ENCODE measurements around the gene CCDC74A. TPM values are rescaled to one million over a fixed set of nuclear protein-coding genes. Genes with fewer than 3 reads are reported as not detected.
"Not testable (repeated sequence)": the region's sequence is repeated elsewhere in the genome, so short reads cannot be mapped to it uniquely, and the experiment has no call there.

Gene CCDC74A
- total RNA-seq, 1 experiment from 2014 or later: 6.5 TPM

DNA sequence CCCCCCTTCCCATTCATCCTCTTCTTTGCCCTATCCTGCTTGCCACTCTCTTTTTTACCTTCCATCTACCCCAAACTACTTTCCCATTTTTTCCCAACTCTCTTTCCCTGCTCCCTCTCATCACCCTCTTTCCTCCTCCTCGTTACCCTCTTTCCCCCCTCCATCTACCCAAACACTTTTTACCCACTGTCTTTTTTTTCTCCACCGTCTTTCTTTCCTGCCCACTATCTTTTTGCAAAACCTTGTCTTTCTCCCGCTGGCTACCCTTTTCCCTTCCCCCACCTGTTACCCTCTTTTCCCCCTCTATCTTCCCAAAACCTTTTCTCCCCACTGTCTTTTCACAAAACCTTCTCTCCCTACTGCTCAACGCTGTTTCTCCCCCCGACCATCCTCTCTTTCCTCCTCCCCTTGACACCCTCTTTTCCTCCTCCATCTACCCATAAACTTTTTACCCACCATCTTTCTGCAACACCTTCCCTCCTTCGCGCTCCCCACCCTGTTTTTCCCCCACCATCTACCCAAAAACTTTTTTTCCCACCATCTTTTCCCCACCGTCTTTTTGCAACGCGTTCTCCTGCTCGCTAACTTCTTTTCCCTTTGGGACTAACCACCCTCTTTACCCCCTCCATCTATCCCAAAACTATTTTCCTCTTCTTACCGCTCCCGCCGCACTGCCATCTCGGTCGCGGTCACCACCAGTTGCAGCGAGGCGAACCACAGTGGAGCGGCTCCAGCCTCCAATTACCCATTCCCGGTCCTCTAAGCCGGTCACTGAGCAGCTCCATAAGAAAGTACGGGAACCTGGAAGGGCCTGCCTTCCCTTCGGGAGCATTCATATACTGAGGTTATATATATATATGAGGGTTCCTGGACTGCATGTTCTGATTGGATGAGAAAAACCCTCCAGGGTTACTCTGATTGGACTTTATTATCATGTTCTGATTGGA is 15.0 kb downstream of the CCDC74A start:
- peaks cover 21% of the 10 kb centered on the region for H3K27me3 ChIP-seq (ENCODE audit: low read length)
- H2AFZ ChIP-seq (ENCODE audit: low read length): no peak overlapping the region
- no peak overlapping the region for H3K4me3 ChIP-seq (ENCODE audit: low read length)
- no peaks in the 10 kb centered on the region for H3K36me3 ChIP-seq (ENCODE audit: low read depth, low read length)
- H3K9ac ChIP-seq (ENCODE audit: low read length): no peak overlapping the region
- no peaks in the 10 kb centered on the region for H3F3A ChIP-seq (ENCODE audit: low read length, unreplicated experiment)
- no peaks in the 10 kb centered on the region for H3K9me2 ChIP-seq (replicated peaks; ENCODE audit: low read length)
- POLR2A ChIA-PET (ENCODE audit: unreplicated experiment): no interaction called here
- no peaks in the 10 kb centered on the region for H3K9me3 ChIP-seq (ENCODE audit: low read length)
- H3K4me2 ChIP-seq (ENCODE audit: low read length): no peak overlapping the region
- H3K79me2 ChIP-seq (ENCODE audit: low read length): no peaks in the 10 kb centered on the region
- intact Hi-C loops (cut with micrococcal nuclease): loop anchor here (10.0 kb wide), 1 partner anchor 128 kb away; no protein-coding TSS in a partner anchor
- H4K20me1 ChIP-seq (ENCODE audit: low read length): no peaks in the 10 kb centered on the region
- no peak for ATAC-seq
- no peak for DNase-seq
- BruUV-seq (replicated peaks): no TSS peak
- no peaks in the 10 kb centered on the region for H3K4me1 ChIP-seq (ENCODE audit: insufficient read depth, low read length)
- CTCF ChIA-PET: no interaction called here
- TF ChIP-seq EZH2phosphoT487 (IDR thresholded peaks at IDR 0.05; ENCODE audit: borderline replicate concordance, low read length): no peak
- TF ChIP-seq, protein P1, sequence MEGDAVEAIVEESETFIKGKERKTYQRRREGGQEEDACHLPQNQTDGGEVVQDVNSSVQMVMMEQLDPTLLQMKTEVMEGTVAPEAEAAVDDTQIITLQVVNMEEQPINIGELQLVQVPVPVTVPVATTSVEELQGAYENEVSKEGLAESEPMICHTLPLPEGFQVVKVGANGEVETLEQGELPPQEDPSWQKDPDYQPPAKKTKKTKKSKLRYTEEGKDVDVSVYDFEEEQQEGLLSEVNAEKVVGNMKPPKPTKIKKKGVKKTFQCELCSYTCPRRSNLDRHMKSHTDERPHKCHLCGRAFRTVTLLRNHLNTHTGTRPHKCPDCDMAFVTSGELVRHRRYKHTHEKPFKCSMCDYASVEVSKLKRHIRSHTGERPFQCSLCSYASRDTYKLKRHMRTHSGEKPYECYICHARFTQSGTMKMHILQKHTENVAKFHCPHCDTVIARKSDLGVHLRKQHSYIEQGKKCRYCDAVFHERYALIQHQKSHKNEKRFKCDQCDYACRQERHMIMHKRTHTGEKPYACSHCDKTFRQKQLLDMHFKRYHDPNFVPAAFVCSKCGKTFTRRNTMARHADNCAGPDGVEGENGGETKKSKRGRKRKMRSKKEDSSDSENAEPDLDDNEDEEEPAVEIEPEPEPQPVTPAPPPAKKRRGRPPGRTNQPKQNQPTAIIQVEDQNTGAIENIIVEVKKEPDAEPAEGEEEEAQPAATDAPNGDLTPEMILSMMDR (conservative IDR thresholded peaks at IDR 0.05; ENCODE audit: low read depth, low read length): no peak
- no peak for TF ChIP-seq EZH2 (IDR thresholded peaks at IDR 0.05; ENCODE audit: low read length, unreplicated experiment)
- H3K27ac ChIP-seq (ENCODE audit: low read length): no peak overlapping the region

DNA sequence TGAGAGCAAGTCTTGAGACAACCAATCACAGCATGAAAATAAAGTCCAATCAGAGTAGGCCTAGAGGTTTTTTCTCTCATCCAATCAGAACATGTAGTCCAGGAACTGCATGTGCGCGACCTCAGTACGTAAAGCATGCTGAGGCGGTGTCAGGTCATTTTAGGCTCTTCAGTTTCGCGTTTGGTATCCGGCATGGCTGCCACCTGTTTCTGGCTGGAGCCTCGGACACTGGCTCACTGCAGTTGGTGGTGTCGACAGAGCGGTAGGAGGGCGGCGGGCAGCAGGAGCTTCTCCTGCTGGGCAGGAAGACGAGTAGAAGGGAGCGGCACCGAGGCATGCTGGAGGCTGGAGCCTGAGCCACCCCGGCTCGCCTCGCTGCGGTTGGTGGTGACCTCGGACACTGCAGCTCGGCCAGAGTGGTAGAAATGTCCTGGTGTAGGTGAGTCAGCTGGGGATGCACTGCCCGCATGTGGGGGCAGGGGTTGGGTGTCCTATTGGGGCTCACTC is 15.8 kb downstream of the CCDC74A start:
- ATAC-seq (no peak), DNase-seq (no peak)
- Histone ChIP-seq H3K36me3 (ENCODE audit: low read depth, low read length) (no peaks in the 10 kb centered on the region), H3K79me2 (ENCODE audit: low read length) (no peaks in the 10 kb centered on the region), H3K4me3 (ENCODE audit: low read length) (no peak overlapping the region), H3K4me1 (ENCODE audit: insufficient read depth, low read length) (no peaks in the 10 kb centered on the region), H3K4me2 (ENCODE audit: low read length) (no peak overlapping the region), H3K27ac (ENCODE audit: low read length) (no peak overlapping the region), H3K9me2 (replicated peaks; ENCODE audit: low read length) (no peaks in the 10 kb centered on the region), H3F3A (ENCODE audit: low read length, unreplicated experiment) (no peaks in the 10 kb centered on the region), H3K27me3 (ENCODE audit: low read length) (peaks cover 28% of the 10 kb centered on the region), H2AFZ (ENCODE audit: low read length) (no peak overlapping the region), H3K9me3 (ENCODE audit: low read length) (no peaks in the 10 kb centered on the region), H3K9ac (ENCODE audit: low read length) (no peak overlapping the region), H4K20me1 (ENCODE audit: low read length) (no peaks in the 10 kb centered on the region)
- POLR2A ChIA-PET (ENCODE audit: unreplicated experiment): no interaction called here
- intact Hi-C loops (cut with micrococcal nuclease): loop anchor here (10.0 kb wide), 1 partner anchor 129 kb away; no protein-coding TSS in a partner anchor
- BruUV-seq (replicated peaks): no TSS peak
- TF ChIP-seq EZH2phosphoT487 (IDR thresholded peaks at IDR 0.05; ENCODE audit: borderline replicate concordance, low read length) (no peak), EZH2 (IDR thresholded peaks at IDR 0.05; ENCODE audit: low read length, unreplicated experiment) (no peak)
- TF ChIP-seq, protein P1 (conservative IDR thresholded peaks at IDR 0.05; ENCODE audit: low read depth, low read length): no peak
- CTCF ChIA-PET: no interaction called here

DNA sequence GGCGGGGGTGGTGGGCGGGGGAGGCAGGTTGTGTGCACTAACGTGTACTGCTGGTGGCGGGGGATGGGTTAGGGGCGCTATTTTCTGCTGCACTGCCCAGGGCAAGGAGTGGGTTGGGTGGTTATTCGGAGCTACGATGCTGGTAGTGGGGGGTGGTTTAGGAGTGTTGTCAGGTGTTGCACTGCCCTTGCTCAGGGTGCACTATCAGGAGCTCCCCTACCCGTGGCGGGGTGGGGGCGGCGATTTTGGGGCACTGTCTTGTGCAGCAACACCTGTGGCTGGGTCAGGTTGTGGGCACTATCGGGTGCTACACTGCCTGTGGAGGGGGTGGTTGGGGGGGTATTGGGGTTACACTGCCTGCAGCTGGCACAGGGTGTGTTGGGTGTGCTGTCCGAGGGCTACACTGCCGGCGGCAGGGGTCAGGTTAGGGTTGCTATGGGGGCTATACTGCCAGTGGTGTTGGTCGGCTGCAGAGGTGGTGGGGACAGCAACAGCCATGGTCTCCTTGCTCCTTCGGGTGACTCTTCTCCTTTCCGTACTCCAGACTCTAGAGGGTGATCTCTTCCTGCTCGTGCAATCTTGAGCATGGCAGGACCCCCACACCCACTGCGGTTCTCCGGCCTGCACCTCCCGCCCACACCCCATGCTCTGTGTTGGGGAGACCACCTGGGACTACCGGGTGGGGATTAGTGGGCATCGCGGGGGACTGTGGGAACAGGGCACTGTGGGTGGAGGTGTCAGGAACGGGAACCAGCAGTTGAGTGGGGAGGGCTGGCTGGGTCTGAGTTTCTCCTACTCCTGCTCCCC is 16.5 kb downstream of the CCDC74A start:
- intact Hi-C loops (cut with micrococcal nuclease): loop anchor here (10.0 kb wide), 1 partner anchor 129 kb away; no protein-coding TSS in a partner anchor
- H2AFZ ChIP-seq (ENCODE audit: low read length); H3K36me3 ChIP-seq (ENCODE audit: low read depth, low read length); H3K9me2 ChIP-seq (replicated peaks; ENCODE audit: low read length); BruUV-seq (replicated peaks); DNase-seq; H3F3A ChIP-seq (ENCODE audit: low read length, unreplicated experiment); H3K4me1 ChIP-seq (ENCODE audit: insufficient read depth, low read length); H3K79me2 ChIP-seq (ENCODE audit: low read length); CTCF ChIA-PET; POLR2A ChIA-PET (ENCODE audit: unreplicated experiment); H3K9ac ChIP-seq (ENCODE audit: low read length); ATAC-seq; H3K27ac ChIP-seq (ENCODE audit: low read length); H3K4me2 ChIP-seq (ENCODE audit: low read length); H3K9me3 ChIP-seq (ENCODE audit: low read length); H3K4me3 ChIP-seq (ENCODE audit: low read length); H4K20me1 ChIP-seq (ENCODE audit: low read length): not testable (repeated sequence)
- peaks cover 34% of the 10 kb centered on the region for H3K27me3 ChIP-seq (ENCODE audit: low read length)

DNA sequence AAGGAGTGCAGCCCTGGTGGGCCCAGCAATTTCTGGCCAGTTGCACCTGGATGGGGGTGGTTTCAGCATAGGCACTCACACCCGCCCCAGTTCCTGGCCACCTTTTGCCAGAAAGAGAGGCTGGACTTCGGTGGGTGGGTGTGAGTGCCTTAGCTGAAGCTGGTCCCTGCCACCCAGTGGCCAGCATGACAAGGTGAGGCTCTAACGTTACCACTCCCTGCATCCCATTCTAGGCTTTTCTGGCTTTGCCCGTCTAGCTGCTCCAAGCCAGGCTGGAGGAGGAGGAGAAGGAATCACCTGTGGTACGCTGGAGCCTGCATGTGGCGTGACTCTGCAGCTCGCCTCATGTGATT is 17.1 kb downstream of the CCDC74A start:
- H3K4me2 ChIP-seq (ENCODE audit: low read length); H3K4me3 ChIP-seq (ENCODE audit: low read length); H3K79me2 ChIP-seq (ENCODE audit: low read length); CTCF ChIA-PET; H3K4me1 ChIP-seq (ENCODE audit: insufficient read depth, low read length); H3F3A ChIP-seq (ENCODE audit: low read length, unreplicated experiment); BruUV-seq (replicated peaks); H2AFZ ChIP-seq (ENCODE audit: low read length); H3K27ac ChIP-seq (ENCODE audit: low read length); H3K36me3 ChIP-seq (ENCODE audit: low read depth, low read length); POLR2A ChIA-PET (ENCODE audit: unreplicated experiment); H4K20me1 ChIP-seq (ENCODE audit: low read length); H3K9ac ChIP-seq (ENCODE audit: low read length); DNase-seq; H3K9me2 ChIP-seq (replicated peaks; ENCODE audit: low read length); H3K9me3 ChIP-seq (ENCODE audit: low read length): not testable (repeated sequence)
- intact Hi-C loops (cut with micrococcal nuclease): loop anchor here (10.0 kb wide), 1 partner anchor 130 kb away; no protein-coding TSS in a partner anchor
- H3K27me3 ChIP-seq (ENCODE audit: low read length): peaks cover 39% of the 10 kb centered on the region
- ATAC-seq: peak; percentile 56

Data from PC-3 (cell line).